ENCODE data around the gene EVA1C. TPM values are rescaled to one million over a fixed set of nuclear protein-coding genes. Genes with fewer than 3 reads are reported as not detected.

Gene EVA1C
- total and polyA plus RNA-seq, 2 donors (not counting 1 experiment from before 2014, with no cell fraction given): 0.84 to 1.6 TPM

DNA sequence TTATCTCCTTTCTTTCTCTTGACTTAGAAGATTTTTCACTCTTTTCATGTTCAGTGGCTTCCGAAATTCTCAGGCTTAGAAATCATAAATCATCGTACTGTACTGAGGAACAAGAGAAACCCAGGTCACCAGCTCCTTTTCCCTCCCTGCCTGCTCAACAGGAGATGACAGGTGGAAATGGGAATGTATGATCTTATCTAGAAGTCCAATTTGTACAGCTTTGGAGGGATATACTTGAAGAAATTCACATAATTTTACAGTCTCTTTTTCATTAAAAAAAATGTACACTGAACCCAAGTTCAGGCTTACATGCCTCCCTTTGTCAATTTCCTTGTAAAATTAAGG lies 11.7 kb downstream of the EVA1C start:
- Histone ChIP-seq H4K20me1 (ENCODE audit: control insufficient read depth, insufficient read depth, low read length, poor library complexity, severe bottlenecking) (no peaks in the 10 kb centered on the region), H2AFZ (ENCODE audit: insufficient read depth, low read depth, low read length, poor library complexity, severe bottlenecking) (no peak overlapping the region), H3K79me2 (ENCODE audit: control insufficient read depth, insufficient read depth, low read length) (no peaks in the 10 kb centered on the region), H3K4me1 (ENCODE audit: control insufficient read depth in 2 of 2, insufficient read depth in 2 of 2, low read length in 2 of 2) (no peaks in the 10 kb centered on the region), H3K9me3 (ENCODE audit: control extremely low read depth in 1 of 3, control insufficient read depth in 2 of 3, insufficient read depth in 1 of 3, low read length in 2 of 3) (peaks cover 0 to 4% (median 0%) of the 10 kb centered on the region in 3 donors), H3K4me3 (ENCODE audit: control extremely low read depth in 1 of 5, extremely low read depth in 1 of 5, insufficient read depth in 1 of 5, low read depth in 2 of 5, low read length in 4 of 5) (no peak overlapping the region), H3K27me3 (replicated peaks in 1 of 4; ENCODE audit: control extremely low read depth in 1 of 4, control insufficient read depth in 3 of 4, insufficient read depth in 4 of 4, low read length in 3 of 4) (no peaks in the 10 kb centered on the region), H3K27ac (ENCODE audit: low read length in 2 of 2) (no peak overlapping the region), H3K4me2 (replicated peaks; ENCODE audit: low read depth, low read length, poor library complexity, severe bottlenecking) (no peak overlapping the region), H3K9ac (ENCODE audit: low read length) (no peak overlapping the region), H3K36me3 (replicated peaks in 1 of 2; ENCODE audit: control extremely low read depth in 1 of 2, control insufficient read depth in 1 of 2, extremely low read depth in 1 of 2, insufficient read depth in 2 of 2, low read length in 1 of 2) (no peaks in the 10 kb centered on the region)
- TF ChIP-seq, protein P1, sequence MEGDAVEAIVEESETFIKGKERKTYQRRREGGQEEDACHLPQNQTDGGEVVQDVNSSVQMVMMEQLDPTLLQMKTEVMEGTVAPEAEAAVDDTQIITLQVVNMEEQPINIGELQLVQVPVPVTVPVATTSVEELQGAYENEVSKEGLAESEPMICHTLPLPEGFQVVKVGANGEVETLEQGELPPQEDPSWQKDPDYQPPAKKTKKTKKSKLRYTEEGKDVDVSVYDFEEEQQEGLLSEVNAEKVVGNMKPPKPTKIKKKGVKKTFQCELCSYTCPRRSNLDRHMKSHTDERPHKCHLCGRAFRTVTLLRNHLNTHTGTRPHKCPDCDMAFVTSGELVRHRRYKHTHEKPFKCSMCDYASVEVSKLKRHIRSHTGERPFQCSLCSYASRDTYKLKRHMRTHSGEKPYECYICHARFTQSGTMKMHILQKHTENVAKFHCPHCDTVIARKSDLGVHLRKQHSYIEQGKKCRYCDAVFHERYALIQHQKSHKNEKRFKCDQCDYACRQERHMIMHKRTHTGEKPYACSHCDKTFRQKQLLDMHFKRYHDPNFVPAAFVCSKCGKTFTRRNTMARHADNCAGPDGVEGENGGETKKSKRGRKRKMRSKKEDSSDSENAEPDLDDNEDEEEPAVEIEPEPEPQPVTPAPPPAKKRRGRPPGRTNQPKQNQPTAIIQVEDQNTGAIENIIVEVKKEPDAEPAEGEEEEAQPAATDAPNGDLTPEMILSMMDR (IDR thresholded peaks at IDR 0.05): no peak
- Mint-ChIP-seq H3K9me3 (ENCODE audit: insufficient read depth) (peaks cover 3% of the 10 kb centered on the region), H3K27ac (no peak overlapping the region), H3K27me3 (peaks cover 17% of the 10 kb centered on the region), H3K4me3 (no peak overlapping the region), H3K4me1 (no peaks in the 10 kb centered on the region)
- DNase-seq (no peak), ATAC-seq (ENCODE audit: low read depth) (no peak)
- ChIA-PET POLR2A (no interaction called here), CTCF (interaction anchor here (1.1 kb wide), 1 partner anchor 177 kb away, joined by 4 read pairs; no protein-coding TSS in a partner anchor)
- intact Hi-C loops (cut with micrococcal nuclease): no loop called here
- no CpG with 5 or more reads among the region's 2 CpGs for WGBS (ENCODE audit: insufficient coverage)

DNA sequence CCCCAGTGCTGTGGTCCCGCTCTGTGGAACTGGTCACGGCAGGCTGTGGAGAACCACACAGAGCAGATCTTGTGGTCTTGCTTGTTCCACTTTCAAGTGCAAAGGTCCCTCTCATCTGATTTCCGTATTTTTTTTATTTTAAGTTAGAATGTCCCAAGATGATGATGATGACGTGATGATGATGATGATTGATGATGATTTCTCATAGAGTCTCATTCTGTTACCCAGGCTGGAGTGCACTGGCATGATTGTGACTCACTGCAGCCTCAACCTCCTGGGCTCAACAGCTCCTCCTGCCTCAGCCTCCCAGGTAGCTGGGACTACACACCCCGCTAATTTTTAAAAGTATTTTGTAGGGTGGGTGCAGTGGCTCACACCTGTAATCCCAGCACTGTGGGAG lies 12.2 kb downstream of the EVA1C start:
- Histone ChIP-seq H4K20me1 (ENCODE audit: control insufficient read depth, insufficient read depth, low read length, poor library complexity, severe bottlenecking) (no peaks in the 10 kb centered on the region), H3K36me3 (replicated peaks in 1 of 2; ENCODE audit: control extremely low read depth in 1 of 2, control insufficient read depth in 1 of 2, extremely low read depth in 1 of 2, insufficient read depth in 2 of 2, low read length in 1 of 2) (no peaks in the 10 kb centered on the region), H3K4me1 (ENCODE audit: control insufficient read depth in 2 of 2, insufficient read depth in 2 of 2, low read length in 2 of 2) (no peaks in the 10 kb centered on the region), H3K4me3 (ENCODE audit: control extremely low read depth in 1 of 5, extremely low read depth in 1 of 5, insufficient read depth in 1 of 5, low read depth in 2 of 5, low read length in 4 of 5) (no peak overlapping the region), H2AFZ (ENCODE audit: insufficient read depth, low read depth, low read length, poor library complexity, severe bottlenecking) (no peak overlapping the region), H3K9ac (ENCODE audit: low read length) (no peak overlapping the region), H3K27ac (ENCODE audit: low read length in 2 of 2) (no peak overlapping the region), H3K4me2 (replicated peaks; ENCODE audit: low read depth, low read length, poor library complexity, severe bottlenecking) (no peak overlapping the region), H3K79me2 (ENCODE audit: control insufficient read depth, insufficient read depth, low read length) (no peaks in the 10 kb centered on the region), H3K9me3 (ENCODE audit: control extremely low read depth in 1 of 3, control insufficient read depth in 2 of 3, insufficient read depth in 1 of 3, low read length in 2 of 3) (peaks cover 0 to 4% (median 0%) of the 10 kb centered on the region in 3 donors), H3K27me3 (replicated peaks in 1 of 4; ENCODE audit: control extremely low read depth in 1 of 4, control insufficient read depth in 3 of 4, insufficient read depth in 4 of 4, low read length in 3 of 4) (no peaks in the 10 kb centered on the region)
- Mint-ChIP-seq H3K4me1 (no peaks in the 10 kb centered on the region), H3K27me3 (peaks cover 17% of the 10 kb centered on the region), H3K9me3 (ENCODE audit: insufficient read depth) (peaks cover 3% of the 10 kb centered on the region), H3K4me3 (no peak overlapping the region), H3K27ac (no peak overlapping the region)
- intact Hi-C loops (cut with micrococcal nuclease): no loop called here
- ChIA-PET CTCF (interaction anchor here (1.1 kb wide), 1 partner anchor 176 kb away, joined by 4 read pairs; no protein-coding TSS in a partner anchor), POLR2A (no interaction called here)
- 90% methylated on average over 3 of the region's 5 CpGs for WGBS (ENCODE audit: insufficient coverage)
- TF ChIP-seq, protein P1 (IDR thresholded peaks at IDR 0.05): no peak
- no peak for TF ChIP-seq EZH2 (IDR thresholded peaks at IDR 0.05; ENCODE audit: borderline replicate concordance, insufficient read depth, low read depth, low read length, poor library complexity, severe bottlenecking)
- ATAC-seq (ENCODE audit: low read depth) (no peak), DNase-seq (no peak)
